ENCODE measurements around the gene HEPACAM. TPM values are rescaled to one million over a fixed set of nuclear protein-coding genes. Genes with fewer than 3 reads are reported as not detected.
A peak's percentile ranks its signal among the peaks of the same experiment; 100 is the strongest.

The HEPACAM gene
- total and polyA plus RNA-seq, 2 donors (not counting 3 experiments of a cell fraction or from before 2014, with no cell fraction given), result not detected

DNA sequence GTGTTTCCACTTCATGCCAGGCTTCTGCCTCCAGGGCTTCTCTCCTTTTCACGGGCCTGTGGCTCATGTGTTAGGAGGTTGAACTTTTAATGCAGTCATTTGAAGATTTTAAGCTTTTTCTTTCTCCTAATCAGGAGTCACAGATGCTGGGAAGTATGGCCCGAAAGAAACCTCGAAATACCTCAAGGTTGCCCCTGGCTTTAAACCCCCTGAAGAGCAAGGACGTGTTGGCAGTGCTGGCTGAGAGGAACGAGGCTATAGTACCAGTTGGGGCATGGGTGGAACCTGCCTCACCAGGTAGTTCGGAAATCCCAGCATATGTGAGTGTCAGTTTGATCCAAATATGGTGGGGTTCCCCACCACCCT, 18.7 kb upstream of the HEPACAM start:
- H3K4me3 ChIP-seq (replicated peaks in 1 of 3; ENCODE audit: insufficient read depth in 1 of 3, low read depth in 1 of 3, low read length in 3 of 3), result peak overlapping the region; percentile 14 to 66 (median 49)
- H2AFZ ChIP-seq (ENCODE audit: low read depth, low read length), result peak overlapping the region; percentile 50
- DNase-seq (ENCODE audit: low read depth, low spot score) (no peak), FAIRE-seq (no peak)
- dilution Hi-C loops (cut with MboI; ENCODE audit: extremely low pct_ligation_motif_present, low sequenced_read_pairs) (no loop called here), intact Hi-C loops (cut with micrococcal nuclease) (loop anchor here (1.0 to 2.0 kb wide), 3 partner anchors 34 to 56 kb away; no protein-coding TSS in a partner anchor)
- H3K27me3 ChIP-seq (ENCODE audit: control insufficient read depth in 2 of 2, insufficient read depth in 2 of 2, low read length in 2 of 2), result peaks cover 0 to 3% of the 10 kb centered on the region in 2 experiments
- ChIA-PET CTCF (interaction anchor here (1.2 to 3.8 kb wide), 4 partner anchors 12 to 78 kb away, joined by 3 to 40 read pairs (median 21); partner anchors contain the start of gene ROBO4), POLR2A (interaction anchor here (1.1 to 3.5 kb wide), 5 partner anchors 20 to 78 kb away, joined by 3 to 36 read pairs (median 16); partner anchors contain the start of gene ROBO4)
- H4K20me1 ChIP-seq (replicated peaks; ENCODE audit: control insufficient read depth, extremely low read depth, insufficient read depth, low read length), result no peaks in the 10 kb centered on the region
- H3K27ac ChIP-seq (ENCODE audit: insufficient read depth, low read depth, low read length), result peak overlapping the region; percentile 4
- no peaks in the 10 kb centered on the region for H3K79me2 ChIP-seq (ENCODE audit: control insufficient read depth, insufficient read depth, low read length)
- no peaks in the 10 kb centered on the region for H3K36me3 ChIP-seq (ENCODE audit: control insufficient read depth in 2 of 2, extremely low read depth in 1 of 2, insufficient read depth in 2 of 2, low read length in 2 of 2)
- H3K9me3 ChIP-seq (replicated peaks; ENCODE audit: control insufficient read depth, insufficient read depth, low read length), result no peaks in the 10 kb centered on the region
- H3K9me1 ChIP-seq (replicated peaks; ENCODE audit: control insufficient read depth, extremely low read depth, insufficient read depth, low read length), result no peaks in the 10 kb centered on the region
- H3K4me1 ChIP-seq (ENCODE audit: control insufficient read depth, extremely low read depth, insufficient read depth, low read length), result peaks cover 13% of the 10 kb centered on the region
- TF ChIP-seq GATA2 (IDR thresholded peaks at IDR 0.05; ENCODE audit: insufficient read depth, insufficient read length, low read depth, low read length) (no peak), CTCF (IDR thresholded peaks at IDR 0.05; ENCODE audit: extremely low read depth in 1 of 2, insufficient read depth in 1 of 2, low read depth in 1 of 2, low read length in 2 of 2) (no peak), FOS (IDR thresholded peaks at IDR 0.05; ENCODE audit: borderline replicate concordance, insufficient read depth, low read length) (no peak), POLR2AphosphoS5 (IDR thresholded peaks at IDR 0.05; ENCODE audit: insufficient read depth, low read depth, low read length) (no peak), MYC (IDR thresholded peaks at IDR 0.05; ENCODE audit: low read depth, low read length) (no peak), JUN (IDR thresholded peaks at IDR 0.05; ENCODE audit: borderline replicate concordance, insufficient read depth, insufficient read length, low read depth) (no peak), EZH2 (IDR thresholded peaks at IDR 0.05; ENCODE audit: borderline replicate concordance, low read depth, low read length, severe bottlenecking) (no peak), POLR2A (IDR thresholded peaks at IDR 0.05; ENCODE audit: low read depth, low read length) (no peak)
- TF ChIP-seq, protein P1, sequence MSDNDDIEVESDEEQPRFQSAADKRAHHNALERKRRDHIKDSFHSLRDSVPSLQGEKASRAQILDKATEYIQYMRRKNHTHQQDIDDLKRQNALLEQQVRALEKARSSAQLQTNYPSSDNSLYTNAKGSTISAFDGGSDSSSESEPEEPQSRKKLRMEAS (IDR thresholded peaks at IDR 0.05; ENCODE audit: insufficient read depth, insufficient read length), result no peak
- no TSS peak for BruUV-seq (replicated peaks)
- H3K4me2 ChIP-seq (ENCODE audit: insufficient read depth, low read length), result peak overlapping the region; percentile 53
- H3K9ac ChIP-seq (replicated peaks; ENCODE audit: extremely low read depth, insufficient read depth, low read length), result peak overlapping the region; percentile 17

All from endothelial cell of umbilical vein (primary cell).